A549 (cell line): ENCODE results near the gene SPATA46. TPM values are rescaled to one million over a fixed set of nuclear protein-coding genes. Genes with fewer than 3 reads are reported as not detected.
A peak's percentile ranks its signal among the peaks of the same experiment; 100 is the strongest.

Source experiments
- ATAC-seq, 2 experiments: fragments of 200-7000 bp in 1 of 2; fragments of >200 bp in 1 of 2; cut with Nextera tagmentation in 1 of 2; cut with Tn5 transposase in 1 of 2; 3 replicates each; pipeline versions ENCODE4 v1.8.0 to v1.9.1; 2018 to 2020; ENCODE audit warnings: mild to moderate bottlenecking in 1 of 2, moderate library complexity in 1 of 2
- CTCF ChIA-PET: fragments of 300-600 bp; sonication (Branson Sonifier 250); formaldehyde crosslinking; extraction: SDS; loops from one replicate; lab custom pipeline; 2021; ENCODE audit warnings: antibody characterized with exemption, inconsistent platforms; lab: Yijun Ruan, JAX
- POLR2A ChIA-PET: fragments of 350-600 bp; formaldehyde crosslinking; extraction: SDS; loops from one replicate; lab custom pipeline; 2021; ENCODE audit warnings: antibody characterized with exemption, inconsistent platforms; lab: Yijun Ruan, JAX
- DNase-seq, 2 experiments: peaks; one replicate each; pipeline versions ENCODE4 v3.0.0 to v3.0.0-alpha.2; 2011 to 2016; ENCODE audit warnings: low read depth in 1 of 2, low spot score in 1 of 2
- FAIRE-seq: peaks from 2 replicates; lab custom pipeline; 2011; peaks lifted over from hg19 to GRCh38; lab: Jason Lieb, UNC
- H3K27ac ChIP-seq, 2 experiments: fragments of >200 bp; sonication (Bioruptor Twin); formaldehyde crosslinking; 3 replicates each; pipeline ENCODE4 v1.5.1; 2016 to 2017
- H3K4me1 ChIP-seq: fragments of >200 bp; sonication (Bioruptor Twin); formaldehyde crosslinking; 3 replicates; pipeline ENCODE4 v1.6.1; 2016
- H3K4me2 ChIP-seq: fragments of >200 bp; sonication (Bioruptor Twin); formaldehyde crosslinking; 3 replicates; pipeline ENCODE4 v1.6.1; 2016
- H3K4me3 ChIP-seq: fragments of >200 bp; sonication (Bioruptor Twin); formaldehyde crosslinking; 3 replicates; pipeline ENCODE4 v1.5.1; 2016
- H3K9me3 ChIP-seq: fragments of >200 bp; sonication (Bioruptor Twin); formaldehyde crosslinking; 3 replicates; pipeline ENCODE4 v1.6.1; 2016
- CHD2 ChIP-seq: fragments of 150-350 bp; IDR thresholded peaks from 2 replicates; pipeline ENCODE4 v1.6.1; 2014; ENCODE audit warnings: low read length; ENCODE audit not compliant: partially characterized antibody
- CHD4 ChIP-seq: fragments of 200-600 bp; sonication (generic); IDR thresholded peaks from 2 replicates; pipeline ENCODE4 v1.6.1; 2016; ENCODE audit warnings: antibody characterized with exemption, mild to moderate bottlenecking, borderline replicate concordance
- EHF ChIP-seq: fragments of 250-450 bp; sonication (Bioruptor Pico); IDR thresholded peaks from 2 replicates; pipeline ENCODE4 v1.5.0; 2020; ENCODE audit warnings: mild to moderate bottlenecking
- ESRRA ChIP-seq: fragments of 150-350 bp; IDR thresholded peaks from 2 replicates; pipeline ENCODE4 v1.6.1; 2014; ENCODE audit warnings: mild to moderate bottlenecking, low read length, borderline replicate concordance
- FOXS1 ChIP-seq: fragments of 250-450 bp; sonication (Bioruptor Pico); IDR thresholded peaks from 2 replicates; pipeline ENCODE4 v1.5.0; 2020; ENCODE audit warnings: mild to moderate bottlenecking, moderate library complexity
- HOXB13 ChIP-seq: fragments of 250-450 bp; sonication (Bioruptor Pico); IDR thresholded peaks from 2 replicates; pipeline ENCODE4 v1.5.0; 2020; ENCODE audit warnings: low read depth, mild to moderate bottlenecking, moderate library complexity
- HOXB5 ChIP-seq: fragments of 250-450 bp; sonication (Bioruptor Pico); IDR thresholded peaks from 2 replicates; pipeline ENCODE4 v1.5.0; 2020; ENCODE audit warnings: mild to moderate bottlenecking, moderate library complexity
- JUNB ChIP-seq: fragments of >200 bp; sonication (Bioruptor Twin); formaldehyde crosslinking; IDR thresholded peaks from 2 replicates; pipeline ENCODE4 v1.6.1; 2016
- MAX ChIP-seq: IDR thresholded peaks from 2 replicates; pipeline ENCODE4 v1.6.1; 2012
- NR3C1 ChIP-seq: fragments of >200 bp; sonication (Bioruptor Twin); formaldehyde crosslinking; IDR thresholded peaks from 3 replicates; pipeline ENCODE4 v1.6.1; 2017
- TFCP2L1 ChIP-seq: fragments of 250-450 bp; sonication (Bioruptor Pico); IDR thresholded peaks from 2 replicates; pipeline ENCODE4 v1.5.0; 2021; ENCODE audit warnings: mild to moderate bottlenecking
- USF2 ChIP-seq: fragments of 450-650 bp; IDR thresholded peaks from 2 replicates; pipeline ENCODE4 v1.6.1; 2014; ENCODE audit warnings: antibody characterized with exemption
- ZNF302 ChIP-seq: fragments of 250-450 bp; sonication (Bioruptor Pico); IDR thresholded peaks from 2 replicates; pipeline ENCODE4 v1.9.0; 2021; ENCODE audit warnings: inconsistent platforms, mild to moderate bottlenecking, moderate library complexity
- WGBS: methylation state at CpG from one replicate; pipeline ENCODE4 v1.1.6; 2017; ENCODE audit errors: missing lambda C conversion rate; 5-methylcytosine and 5-hydroxymethylcytosine counted together
- polyA plus RNA-seq, 4 experiments: library from polyadenylated mRNA; depleted of rRNA in 3 of 4; stranded (reverse); fragments of >200 nt; fragmentation: RNase III in 1 of 4; extraction: RNeasy Plus Mini Kit Qiagen cat#74134 plus additional on column Dnase treatment in 1 of 4; gene quantifications; 2 replicates in 3 of 4; 3 replicates in 1 of 4; pipeline ENCODE4 v1.2.3, GENCODE V29; 2011 to 2017
- TF ChIP-seq, protein P1 (sequence below): fragments of 250-450 bp; sonication (Bioruptor Pico); IDR thresholded peaks from 2 replicates; pipeline ENCODE4 v1.5.0; 2021; ENCODE audit warnings: mild to moderate bottlenecking, moderate library complexity, borderline replicate concordance
- TF ChIP-seq, protein P2 (sequence below): fragments of >200 bp; sonication (Bioruptor Twin); formaldehyde crosslinking; IDR thresholded peaks from 3 replicates; pipeline ENCODE4 v1.5.1; 2016
- TF ChIP-seq, protein P3 (sequence below): IDR thresholded peaks from 2 replicates; pipeline ENCODE4 v1.6.1; 2012; ENCODE audit warnings: low read depth, borderline replicate concordance

Gene SPATA46
- polyA plus RNA-seq, 2 of the 4 experiments (the other 2 are of a cell fraction) = not detected

DNA sequence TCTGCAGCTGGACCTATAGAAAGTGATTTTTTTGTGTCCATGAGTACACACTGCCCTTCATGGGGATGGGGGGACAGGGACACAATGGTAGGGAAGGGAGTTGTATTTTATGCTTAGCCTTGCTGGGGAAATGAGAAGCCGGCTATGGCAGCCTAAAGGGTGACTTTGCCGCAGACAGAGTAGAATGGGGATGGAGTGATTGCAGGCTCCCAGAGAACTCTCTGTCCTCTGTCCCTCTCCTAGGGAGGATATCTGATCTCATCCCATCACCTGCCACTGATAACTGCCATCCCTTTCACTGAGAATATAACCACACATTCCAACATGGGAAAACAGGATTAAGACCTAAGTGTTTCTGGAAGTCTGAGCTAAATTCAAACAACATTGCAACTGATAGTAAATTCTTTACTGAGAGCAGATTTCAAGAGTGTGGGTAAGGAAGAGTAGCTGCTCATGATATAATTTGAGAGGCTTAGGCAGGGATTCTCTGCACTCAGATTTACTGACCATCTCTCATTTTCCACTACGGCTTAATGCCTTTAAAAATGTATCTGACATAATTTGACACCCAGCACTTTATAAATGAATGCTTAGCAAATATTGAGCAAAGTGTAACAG lies 21.4 kb upstream of the SPATA46 start:
- Histone ChIP-seq H3K27ac (no peak overlapping the region), H3K4me3 (no peak overlapping the region), H3K9me3 (no peaks in the 10 kb centered on the region), H3K4me1 (no peaks in the 10 kb centered on the region), H3K4me2 (no peak overlapping the region)
- ATAC-seq (0 out of 6 replicates have a peak, but pooled peaks of 1 of the 2 experiments have one; percentile 21), DNase-seq (no peak), FAIRE-seq (no peak)
- CTCF ChIA-PET = interaction anchor here (0.7 to 1.3 kb wide), 4 partner anchors 11 to 342 kb away, joined by 3 to 5 read pairs (median 3); partner anchors contain the start of gene C1orf226
- 57% methylated on average over 3 of the region's 3 CpGs for whole genome bisulfite sequencing
- TF ChIP-seq HOXB13 (CRISPR knock-in tag) (no peak), ZNF302 (no peak), NR3C1 (no peak), JUNB (no peak), CHD4 (no peak), HOXB5 (no peak), USF2 (no peak), MAX (no peak), EHF (CRISPR knock-in tag) (no peak), FOXS1 (CRISPR knock-in tag) (no peak)
- TF ChIP-seq, protein P1, sequence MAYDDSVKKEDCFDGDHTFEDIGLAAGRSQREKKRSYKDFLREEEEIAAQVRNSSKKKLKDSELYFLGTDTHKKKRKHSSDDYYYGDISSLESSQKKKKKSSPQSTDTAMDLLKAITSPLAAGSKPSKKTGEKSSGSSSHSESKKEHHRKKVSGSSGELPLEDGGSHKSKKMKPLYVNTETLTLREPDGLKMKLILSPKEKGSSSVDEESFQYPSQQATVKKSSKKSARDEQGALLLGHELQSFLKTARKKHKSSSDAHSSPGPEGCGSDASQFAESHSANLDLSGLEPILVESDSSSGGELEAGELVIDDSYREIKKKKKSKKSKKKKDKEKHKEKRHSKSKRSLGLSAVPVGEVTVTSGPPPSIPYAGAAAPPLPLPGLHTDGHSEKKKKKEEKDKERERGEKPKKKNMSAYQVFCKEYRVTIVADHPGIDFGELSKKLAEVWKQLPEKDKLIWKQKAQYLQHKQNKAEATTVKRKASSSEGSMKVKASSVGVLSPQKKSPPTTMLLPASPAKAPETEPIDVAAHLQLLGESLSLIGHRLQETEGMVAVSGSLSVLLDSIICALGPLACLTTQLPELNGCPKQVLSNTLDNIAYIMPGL (CRISPR knock-in tag) = no peak
- TF ChIP-seq, protein P2, sequence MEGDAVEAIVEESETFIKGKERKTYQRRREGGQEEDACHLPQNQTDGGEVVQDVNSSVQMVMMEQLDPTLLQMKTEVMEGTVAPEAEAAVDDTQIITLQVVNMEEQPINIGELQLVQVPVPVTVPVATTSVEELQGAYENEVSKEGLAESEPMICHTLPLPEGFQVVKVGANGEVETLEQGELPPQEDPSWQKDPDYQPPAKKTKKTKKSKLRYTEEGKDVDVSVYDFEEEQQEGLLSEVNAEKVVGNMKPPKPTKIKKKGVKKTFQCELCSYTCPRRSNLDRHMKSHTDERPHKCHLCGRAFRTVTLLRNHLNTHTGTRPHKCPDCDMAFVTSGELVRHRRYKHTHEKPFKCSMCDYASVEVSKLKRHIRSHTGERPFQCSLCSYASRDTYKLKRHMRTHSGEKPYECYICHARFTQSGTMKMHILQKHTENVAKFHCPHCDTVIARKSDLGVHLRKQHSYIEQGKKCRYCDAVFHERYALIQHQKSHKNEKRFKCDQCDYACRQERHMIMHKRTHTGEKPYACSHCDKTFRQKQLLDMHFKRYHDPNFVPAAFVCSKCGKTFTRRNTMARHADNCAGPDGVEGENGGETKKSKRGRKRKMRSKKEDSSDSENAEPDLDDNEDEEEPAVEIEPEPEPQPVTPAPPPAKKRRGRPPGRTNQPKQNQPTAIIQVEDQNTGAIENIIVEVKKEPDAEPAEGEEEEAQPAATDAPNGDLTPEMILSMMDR = no peak
- TF ChIP-seq, protein P3, sequence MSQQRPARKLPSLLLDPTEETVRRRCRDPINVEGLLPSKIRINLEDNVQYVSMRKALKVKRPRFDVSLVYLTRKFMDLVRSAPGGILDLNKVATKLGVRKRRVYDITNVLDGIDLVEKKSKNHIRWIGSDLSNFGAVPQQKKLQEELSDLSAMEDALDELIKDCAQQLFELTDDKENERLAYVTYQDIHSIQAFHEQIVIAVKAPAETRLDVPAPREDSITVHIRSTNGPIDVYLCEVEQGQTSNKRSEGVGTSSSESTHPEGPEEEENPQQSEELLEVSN = no peak
- POLR2A ChIA-PET = no interaction called here

DNA sequence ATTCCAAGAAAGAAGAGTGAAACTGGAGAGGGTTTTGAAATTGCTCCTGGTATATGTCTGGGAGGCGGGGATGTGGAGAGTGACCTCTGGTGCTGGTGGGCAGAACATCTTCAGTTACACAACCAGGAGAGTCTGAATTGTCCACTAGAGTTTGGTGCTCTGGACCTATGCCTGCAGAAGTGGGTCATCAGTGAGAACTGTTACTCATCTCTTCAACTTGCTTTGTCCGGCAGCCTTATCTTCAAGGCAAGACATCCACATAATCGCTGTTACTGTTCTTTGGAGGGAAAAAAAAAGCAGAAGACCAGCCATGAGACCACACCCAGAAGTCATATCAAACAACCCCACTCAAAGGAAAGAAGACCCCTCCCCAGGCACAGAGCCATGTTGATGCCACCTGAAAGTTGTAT lies 20.4 kb upstream of the SPATA46 start:
- no peak overlapping the region for H3K4me2 ChIP-seq
- peak in 1 of 2 experiments; percentile 15 for DNase-seq
- peak; percentile 69 to 82; a peak in 5 of 6 replicates for ATAC-seq
- WGBS = 79% methylated on average over 3 of the region's 3 CpGs
- ChIA-PET POLR2A (no interaction called here), CTCF (interaction anchor here (0.7 to 1.3 kb wide), 3 partner anchors 10 to 341 kb away, joined by 3 to 5 read pairs (median 3); partner anchors contain the start of gene C1orf226)
- no peak overlapping the region for H3K27ac ChIP-seq
- TF ChIP-seq TFCP2L1 (CRISPR knock-in tag) (no peak), CHD2 (no peak), ESRRA (no peak)
- TF ChIP-seq, protein P2 = 0 out of 3 replicates have a peak, but pooled peaks have one; percentile 12
- no peaks in the 10 kb centered on the region for H3K4me1 ChIP-seq
- no peak overlapping the region for H3K4me3 ChIP-seq
- H3K9me3 ChIP-seq = no peaks in the 10 kb centered on the region
- FAIRE-seq = no peak
